ENCODE data around the gene CRYGN. TPM values are rescaled to one million over a fixed set of nuclear protein-coding genes. Genes with fewer than 3 reads are reported as not detected.
A peak's percentile ranks its signal among the peaks of the same experiment; 100 is the strongest.

The CRYGN gene
- total RNA-seq, 1 donor from 2014 or later, result not detected

DNA sequence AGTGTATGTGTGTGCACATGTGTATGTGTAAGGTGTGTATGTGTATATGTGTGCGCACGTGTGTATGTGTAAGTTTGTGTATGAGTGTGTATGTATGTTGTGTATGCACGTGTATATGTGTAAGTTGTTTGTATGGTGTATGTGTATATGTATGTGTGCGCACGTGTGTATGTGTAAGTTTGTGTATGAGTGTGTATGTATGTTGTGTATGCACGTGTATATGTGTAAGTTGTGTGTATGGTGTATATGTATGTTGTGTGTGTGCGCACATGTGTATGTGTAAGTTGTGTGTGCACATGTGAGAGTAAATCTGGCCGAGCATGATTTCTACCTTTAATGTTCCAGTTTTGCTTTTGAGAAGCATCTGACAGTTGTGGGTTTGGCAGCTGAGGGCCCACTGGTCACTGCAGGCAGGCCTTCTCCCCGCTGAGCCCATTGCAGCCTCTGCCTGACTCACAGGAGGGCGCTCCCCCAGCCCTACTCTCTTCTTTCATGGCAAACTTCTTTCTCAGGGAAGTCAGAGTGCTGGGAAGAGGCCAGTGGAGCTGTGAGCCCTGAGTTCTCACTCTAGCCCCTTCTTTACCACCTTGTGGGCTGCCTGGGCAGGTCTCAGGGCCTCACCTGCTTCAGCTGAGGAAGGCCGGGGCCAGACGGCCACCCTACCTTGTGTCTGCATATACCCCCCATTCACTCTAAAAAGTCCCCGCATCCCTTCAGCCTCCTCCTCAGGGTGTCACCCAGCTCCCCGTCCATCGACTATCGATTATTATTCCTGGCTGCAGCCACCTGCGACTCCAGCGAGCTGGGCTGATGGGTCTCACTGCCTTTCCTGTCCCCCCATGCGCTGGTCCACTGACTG lies 41.3 kb downstream of the CRYGN start:
- intact Hi-C loops (cut with micrococcal nuclease), result no loop called here
- DNase-seq (no peak), ATAC-seq (no peak)

DNA sequence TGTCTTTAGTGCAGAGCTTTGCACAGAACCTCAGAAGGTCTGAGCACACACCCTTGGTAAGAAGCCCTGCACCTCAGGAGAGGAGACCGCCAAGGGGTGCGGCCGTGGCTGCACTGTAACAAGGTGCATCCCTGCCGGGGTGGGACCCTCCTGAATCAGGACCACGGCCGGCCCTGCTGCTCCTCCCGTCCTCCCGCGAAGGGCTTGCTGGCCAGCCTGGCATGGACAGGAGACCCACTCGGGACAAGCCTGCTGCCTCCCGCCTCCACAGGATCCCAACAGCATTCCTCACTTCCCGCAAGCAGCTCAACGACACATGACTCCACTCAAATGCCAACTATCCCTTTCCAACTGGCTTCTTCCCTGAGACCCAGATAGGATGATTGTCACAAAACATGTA lies 42.9 kb downstream of the CRYGN start:
- DNase-seq (no peak), ATAC-seq (no peak)
- intact Hi-C loops (cut with micrococcal nuclease), result no loop called here

DNA sequence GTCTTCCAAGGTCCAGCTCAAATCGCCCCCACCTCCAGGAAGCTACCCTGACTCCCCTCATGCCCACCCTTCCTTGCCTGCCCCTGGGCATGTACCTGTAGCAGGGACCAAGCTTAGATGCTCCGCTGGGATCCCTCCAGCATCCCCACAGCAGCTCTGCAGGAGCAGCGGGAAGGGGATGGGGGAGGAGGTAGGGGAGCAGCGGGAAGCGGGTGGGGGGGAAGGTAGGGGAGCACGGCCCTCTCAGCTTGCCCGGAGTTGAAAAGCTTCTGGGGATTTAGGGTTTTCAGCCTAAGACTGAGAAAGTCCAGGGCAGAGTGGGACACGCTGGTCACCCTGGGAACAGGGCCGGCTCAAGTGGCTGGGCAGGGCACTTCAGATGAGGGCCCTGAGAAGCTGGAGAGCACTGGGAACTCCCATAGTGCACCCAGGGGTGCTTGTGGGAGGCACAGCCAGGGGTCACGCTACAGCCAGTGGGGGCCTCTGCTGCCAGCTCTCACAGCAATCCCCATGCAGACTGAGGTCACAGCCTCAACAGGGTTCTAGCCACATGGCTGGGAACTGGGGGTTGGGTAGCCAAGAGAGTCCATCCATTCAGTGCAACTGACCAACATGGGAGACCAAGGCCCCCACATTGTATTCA lies 43.5 kb downstream of the CRYGN start:
- DNase-seq, result peak; percentile 24
- intact Hi-C loops (cut with micrococcal nuclease), result no loop called here
- no peak for ATAC-seq

DNA sequence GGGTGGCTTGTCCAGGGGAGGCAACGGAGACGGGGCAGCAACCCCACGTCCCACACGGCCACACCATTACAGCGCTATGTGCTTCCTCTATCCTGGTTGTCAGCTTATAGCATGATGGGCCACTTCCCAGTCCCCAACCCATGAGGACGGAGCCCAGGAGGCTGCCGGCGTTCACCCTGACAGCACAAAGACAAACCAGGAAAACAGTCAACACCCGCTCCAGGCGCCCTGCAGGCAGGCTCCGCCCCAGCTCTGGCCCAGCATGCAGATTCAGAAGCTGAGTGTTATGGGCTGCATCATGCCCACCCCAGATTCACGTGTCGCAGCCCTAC lies 44.9 kb downstream of the CRYGN start:
- DNase-seq (no peak), ATAC-seq (no peak)
- intact Hi-C loops (cut with micrococcal nuclease), result no loop called here

DNA sequence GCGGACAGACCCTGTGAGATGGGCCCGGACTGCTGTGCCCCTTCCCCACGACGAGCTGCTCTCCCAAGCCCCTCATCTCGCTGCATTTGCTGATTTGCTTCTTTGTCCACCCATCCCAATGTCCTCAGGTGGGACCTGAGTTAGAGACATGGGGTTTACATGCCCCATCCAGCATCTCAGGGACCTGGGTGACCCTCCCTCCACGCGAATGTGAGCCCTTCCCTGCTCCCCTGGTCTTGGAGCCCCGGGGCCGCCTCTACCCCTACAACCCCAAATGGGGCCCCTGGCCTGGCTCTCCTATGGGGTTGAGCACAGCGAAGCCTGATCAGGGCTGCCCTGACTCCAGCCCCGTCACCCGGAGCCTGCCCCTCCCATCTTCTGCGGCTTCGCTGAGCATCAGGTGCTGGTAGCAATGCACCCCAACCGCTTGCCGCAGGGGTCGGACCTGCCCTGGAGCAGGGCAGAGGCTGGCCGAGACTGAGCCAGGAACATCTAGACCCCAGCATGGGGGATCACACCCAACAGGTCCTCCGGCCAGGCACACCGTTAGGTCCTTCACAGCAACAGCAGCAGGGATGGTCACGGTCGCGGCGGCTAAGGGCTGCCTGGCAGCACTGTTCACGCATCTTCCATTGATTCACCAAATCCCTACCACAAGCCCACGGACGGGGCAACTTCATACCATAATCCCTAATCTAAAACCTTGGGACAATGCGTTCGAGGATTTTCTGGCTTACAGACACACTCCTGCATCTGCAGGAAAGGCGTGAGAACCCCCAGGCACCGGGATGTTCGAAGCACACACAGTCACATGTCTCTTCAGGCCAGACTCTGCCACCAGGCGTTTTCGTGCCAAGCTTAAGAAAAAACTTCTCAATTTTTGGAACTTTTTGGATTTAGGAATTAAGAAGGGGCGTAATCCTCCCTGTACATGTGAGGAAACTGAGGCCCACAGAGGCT lies 45.6 kb downstream of the CRYGN start:
- DNase-seq (no peak), ATAC-seq (no peak)
- intact Hi-C loops (cut with micrococcal nuclease), result no loop called here

DNA sequence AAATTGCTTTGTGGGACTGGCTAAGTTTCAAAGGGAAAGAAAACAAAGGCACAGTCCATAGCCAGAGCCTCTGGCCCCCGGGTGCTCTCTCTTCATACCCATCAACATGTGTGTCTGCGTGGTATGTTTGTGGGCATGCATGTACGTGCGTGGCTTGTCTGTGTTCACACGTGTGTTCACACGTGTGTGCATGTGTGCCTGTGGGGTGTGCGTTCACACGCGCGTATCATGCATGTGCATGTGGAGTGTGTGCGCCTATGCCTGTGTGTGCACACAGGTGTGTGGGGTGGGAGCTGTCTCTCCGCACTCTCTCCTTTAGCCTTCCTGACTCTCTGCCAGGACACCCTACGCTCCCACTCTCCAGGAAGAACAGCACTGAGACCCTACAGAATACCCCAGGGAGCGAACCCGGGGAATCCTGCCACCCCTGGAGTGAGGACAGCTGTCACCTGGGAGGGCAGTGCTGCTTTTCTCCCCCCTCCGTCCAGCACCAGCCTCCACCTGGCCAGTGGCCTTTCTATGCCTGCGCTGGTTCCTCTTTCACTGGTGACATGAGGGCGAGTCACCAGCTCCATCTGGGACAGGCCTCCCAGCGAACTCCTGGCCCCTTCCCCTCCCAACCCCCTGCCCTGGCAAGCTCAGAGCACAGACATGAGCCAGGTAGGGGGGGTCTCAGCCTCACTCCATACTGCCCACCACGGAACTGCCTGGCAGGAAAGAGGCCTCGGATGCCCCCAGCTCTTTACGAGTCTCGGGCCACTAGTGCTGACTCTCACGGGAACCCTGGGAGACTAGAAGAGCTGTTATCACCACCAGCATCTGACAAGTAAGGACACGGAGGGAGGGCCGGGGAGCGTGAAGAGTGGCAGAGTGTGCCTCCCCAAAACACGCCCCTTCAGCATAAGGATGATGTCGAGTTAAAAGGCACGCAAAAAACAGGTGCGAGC lies 46.6 kb downstream of the CRYGN start:
- intact Hi-C loops (cut with micrococcal nuclease), result no loop called here
- ATAC-seq (no peak), DNase-seq (peak; percentile 13)

DNA sequence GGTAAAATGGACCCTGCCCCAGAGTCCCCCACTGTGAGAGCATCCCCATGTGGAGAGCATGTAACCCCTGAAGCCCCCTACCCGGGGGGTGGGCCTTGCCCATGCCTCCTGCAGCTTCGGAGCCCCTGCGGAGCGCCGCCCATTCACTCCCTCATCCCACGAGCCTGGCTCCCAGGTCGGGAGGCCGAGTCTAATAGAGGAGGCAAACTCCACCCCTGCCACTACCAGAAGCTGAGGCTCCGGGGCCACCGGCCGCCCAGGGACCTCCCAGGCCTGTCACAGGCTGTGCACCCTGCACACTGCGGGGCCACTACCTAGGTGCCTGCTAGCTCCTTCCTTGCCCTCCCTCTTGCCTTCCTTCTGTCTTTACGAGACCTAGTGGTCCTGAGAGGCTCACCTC lies 47.5 kb downstream of the CRYGN start:
- intact Hi-C loops (cut with micrococcal nuclease), result no loop called here
- DNase-seq (peak; percentile 27), ATAC-seq (no peak)

DNA sequence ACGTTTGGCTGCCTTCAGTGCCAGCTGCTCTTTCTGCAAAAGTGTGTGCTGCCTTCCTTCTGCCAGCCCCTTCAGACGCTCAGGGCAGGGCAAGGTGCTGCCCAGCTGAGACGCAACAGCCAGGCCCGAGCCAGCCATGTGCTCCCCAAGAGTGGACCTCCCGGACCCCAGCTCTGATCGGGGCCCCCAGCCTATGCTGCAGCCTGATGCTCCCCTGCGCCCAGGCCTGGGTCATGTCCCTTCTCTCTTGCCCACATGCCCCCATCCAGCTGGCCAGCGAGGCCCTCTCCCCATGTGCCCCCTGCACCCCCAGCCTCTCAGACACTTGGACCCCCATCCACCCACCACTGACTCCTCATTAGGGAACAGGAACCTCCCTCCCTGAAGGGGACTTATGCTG lies 47.9 kb downstream of the CRYGN start:
- DNase-seq (peak; percentile 13), ATAC-seq (no peak)
- intact Hi-C loops (cut with micrococcal nuclease), result no loop called here

DNA sequence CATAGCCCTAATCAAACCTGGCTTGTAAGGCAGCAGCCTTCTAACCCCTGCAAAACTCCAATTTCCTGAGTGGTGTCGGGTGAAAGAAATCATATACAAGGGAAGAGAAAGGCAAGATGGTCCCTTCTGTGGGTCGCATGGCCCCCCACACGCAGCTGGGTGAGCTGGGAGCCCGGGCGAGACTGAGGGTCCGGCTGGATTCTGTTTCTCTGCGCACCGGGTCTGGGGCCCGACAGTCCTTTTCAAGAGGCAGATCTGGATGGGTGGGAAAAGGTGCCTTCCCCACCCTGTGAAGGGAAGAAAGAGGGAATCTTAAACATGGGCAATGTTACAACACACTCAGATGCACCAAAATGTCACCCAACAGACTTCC lies 48.6 kb downstream of the CRYGN start:
- no peak for ATAC-seq
- peak; percentile 2 for DNase-seq
- intact Hi-C loops (cut with micrococcal nuclease), result no loop called here

DNA sequence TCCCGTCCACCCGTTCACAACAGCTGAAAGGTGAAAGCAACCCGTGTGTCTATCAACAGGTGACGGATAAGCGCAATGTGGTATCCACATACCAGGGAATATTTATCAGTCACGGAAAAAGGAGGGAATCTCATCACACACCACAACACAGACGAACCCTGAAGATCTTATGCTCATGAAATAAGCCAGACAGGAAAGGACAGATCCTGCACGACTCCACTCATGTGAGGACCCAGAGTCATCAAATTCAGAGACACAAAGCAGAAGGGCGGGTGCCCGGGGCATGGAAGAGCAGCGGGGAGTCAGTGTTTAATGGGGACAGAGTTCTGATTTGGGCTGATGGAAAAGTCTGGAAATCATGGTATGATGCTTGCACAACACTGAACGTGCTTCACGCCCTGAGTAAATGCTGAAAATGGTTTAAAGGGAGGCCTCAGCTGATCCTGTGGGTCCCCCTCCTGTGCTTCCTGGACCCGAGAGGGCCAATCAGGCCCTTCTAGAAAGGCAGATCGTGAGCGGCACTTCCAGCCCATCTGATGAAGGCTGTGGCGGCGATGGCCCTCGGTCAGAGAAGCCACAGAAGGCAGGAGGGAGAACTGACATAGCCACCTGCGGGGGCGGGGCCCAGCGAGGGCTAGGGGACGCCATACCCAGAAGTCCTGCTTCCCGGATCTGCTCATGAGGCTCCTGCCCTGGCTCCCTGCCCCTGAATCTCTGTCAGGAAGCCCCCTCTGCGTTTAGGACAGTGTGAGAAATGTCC lies 49.2 kb downstream of the CRYGN start:
- intact Hi-C loops (cut with micrococcal nuclease), result no loop called here
- peak; percentile 26 for DNase-seq
- no peak for ATAC-seq

DNA sequence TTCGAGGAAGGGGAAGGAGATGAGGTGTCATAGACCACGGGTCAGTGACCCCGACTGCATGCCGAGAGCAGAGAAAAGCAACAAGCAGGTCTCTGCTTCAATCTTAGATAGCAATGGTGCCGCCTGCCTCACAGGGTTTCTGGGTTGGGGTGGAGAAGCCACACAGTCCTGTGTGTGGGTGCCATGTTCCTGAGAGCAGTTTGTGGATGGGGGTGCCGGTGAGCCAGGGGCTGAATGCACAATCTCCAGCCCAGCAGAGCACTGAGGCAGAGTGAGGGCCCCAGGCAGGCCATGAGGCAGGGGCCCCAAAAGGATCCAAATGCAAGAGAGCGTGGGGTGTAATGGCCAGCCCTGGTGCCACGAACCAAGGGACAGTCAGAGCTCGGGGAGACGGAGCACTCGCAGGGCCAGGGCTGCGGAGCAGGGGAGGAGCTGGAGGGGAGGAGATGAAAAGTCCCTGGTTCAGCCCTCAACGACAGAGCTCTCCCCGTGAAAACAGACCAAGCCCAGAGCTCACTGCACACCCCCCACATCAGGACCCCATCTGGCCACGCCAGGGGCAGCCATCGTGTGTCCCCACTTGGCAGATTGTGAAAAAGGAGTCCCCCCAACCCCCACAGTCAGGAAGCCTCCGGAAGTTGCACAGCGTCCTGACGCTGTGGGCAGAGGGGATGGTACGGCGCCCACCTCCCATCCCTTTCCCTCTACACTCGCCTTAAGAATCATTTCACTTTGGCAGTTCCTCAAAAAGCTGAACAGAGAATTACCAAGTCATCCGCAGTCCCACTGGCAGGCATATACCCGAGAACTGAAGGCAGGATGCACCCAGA lies 50.0 kb downstream of the CRYGN start:
- ATAC-seq (no peak), DNase-seq (peak; percentile 12)
- intact Hi-C loops (cut with micrococcal nuclease), result no loop called here

DNA sequence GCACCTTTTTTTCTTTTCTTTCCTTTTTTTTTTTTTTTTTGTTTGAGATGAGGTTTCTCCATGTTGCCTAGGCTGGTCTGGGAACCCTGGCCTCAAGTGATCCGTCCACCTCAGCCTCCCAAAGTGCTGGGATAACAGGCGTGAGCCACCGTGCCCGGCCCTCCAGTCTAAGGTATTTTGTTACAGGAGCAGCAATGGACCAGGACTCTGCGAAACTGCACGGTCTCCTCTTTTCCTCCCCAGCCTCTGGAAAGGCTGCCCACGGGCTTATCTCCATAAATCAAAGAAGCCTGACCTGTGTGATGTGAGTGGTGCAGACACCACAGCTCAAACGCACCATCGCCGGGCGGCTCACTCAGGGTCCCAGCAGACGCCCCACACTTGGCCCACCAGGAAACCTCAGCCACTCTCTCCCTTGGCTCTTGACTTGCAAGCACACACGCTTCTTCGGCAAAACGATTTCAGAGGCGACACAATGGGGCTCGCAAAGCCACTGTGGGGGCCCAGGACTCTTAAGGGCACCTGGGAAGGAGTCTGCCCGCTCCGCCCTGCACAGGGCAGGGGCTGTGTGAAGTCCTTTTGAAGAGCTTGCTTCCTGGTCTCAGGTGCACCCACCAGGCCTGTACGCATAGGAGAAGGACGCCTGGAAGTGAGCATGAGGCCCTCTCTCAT lies 50.7 kb downstream of the CRYGN start:
- no peak for ATAC-seq
- peak; percentile 9 for DNase-seq
- intact Hi-C loops (cut with micrococcal nuclease), result no loop called here

DNA sequence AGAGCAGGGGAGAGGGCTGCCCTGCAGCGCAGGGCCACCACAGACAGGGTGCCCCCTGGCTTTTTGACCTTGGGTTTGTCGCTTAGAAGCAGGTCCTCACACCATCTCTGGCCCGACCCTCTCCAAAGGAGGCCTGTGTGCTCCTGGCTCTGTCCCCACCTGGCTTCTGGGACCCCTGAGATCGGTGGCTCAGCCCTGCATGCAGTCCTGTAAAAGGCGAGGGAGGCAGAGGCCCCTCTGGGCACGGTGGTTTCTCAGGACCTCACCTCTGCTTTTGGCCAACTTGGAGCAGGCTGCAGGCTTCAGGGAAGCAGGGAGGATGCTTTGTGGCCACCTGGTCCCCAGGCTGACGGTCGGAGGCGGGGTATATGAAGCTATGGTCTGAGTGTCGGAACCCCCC lies 51.5 kb downstream of the CRYGN start:
- DNase-seq (peak; percentile 11), ATAC-seq (no peak)
- intact Hi-C loops (cut with micrococcal nuclease), result no loop called here

DNA sequence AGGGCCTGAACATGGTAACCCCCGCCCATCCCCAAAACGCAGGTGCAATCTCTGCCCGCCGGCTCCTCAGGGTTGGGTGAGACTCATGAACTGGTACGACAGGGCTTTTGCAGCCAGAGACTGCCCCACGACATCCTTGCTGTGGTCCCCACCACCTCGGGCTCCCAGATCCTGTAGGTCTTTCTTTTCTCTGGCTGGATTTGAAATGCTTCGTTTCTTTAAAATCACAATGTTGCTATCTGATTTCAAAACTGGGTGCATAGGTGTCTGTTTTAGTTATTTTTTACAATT lies 52.0 kb downstream of the CRYGN start:
- ATAC-seq (no peak), DNase-seq (peak; percentile 9)
- intact Hi-C loops (cut with micrococcal nuclease), result no loop called here

DNA sequence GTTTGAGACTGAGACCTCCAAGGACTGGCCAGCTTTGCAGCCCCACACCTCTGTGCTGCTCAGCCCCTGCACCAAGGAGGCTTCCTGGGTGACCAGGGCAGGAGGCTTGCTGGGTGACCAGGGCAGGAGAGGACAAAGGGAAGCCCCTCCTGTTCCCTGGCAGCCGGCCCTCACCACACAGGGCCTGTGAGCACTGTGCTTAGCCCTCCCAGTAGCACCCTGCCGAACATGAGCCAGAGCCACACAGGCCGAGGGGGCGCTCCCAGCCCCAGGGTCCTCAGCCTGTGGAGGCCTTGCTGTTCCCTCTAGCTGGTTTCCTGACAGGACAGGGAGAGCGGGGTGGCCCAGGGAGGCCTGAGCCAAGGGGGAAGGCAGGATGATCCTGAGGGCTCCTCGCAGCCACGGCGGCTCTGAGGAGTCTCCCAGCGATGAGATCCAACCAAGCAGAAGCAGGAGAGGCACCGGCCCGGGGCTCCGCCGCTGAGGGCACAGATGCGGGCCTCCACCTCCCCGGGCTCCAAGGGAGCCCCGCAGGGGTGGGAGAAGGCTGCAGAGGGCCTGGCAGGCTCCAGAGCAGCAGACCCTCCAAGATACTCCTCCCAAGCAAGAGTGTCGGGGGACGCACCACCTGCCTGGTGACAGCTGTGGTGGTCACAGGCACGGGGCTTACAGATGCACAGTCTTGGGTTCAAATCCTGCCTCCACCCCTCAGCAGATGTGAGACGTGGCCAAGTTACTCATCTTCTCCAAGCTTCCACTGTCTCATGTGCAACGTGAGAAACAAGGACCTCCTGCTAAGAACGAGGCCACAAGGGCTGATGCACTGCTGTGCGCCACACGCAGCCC lies 52.6 kb downstream of the CRYGN start:
- intact Hi-C loops (cut with micrococcal nuclease), result no loop called here
- ATAC-seq, result no peak
- DNase-seq, result peak; percentile 23
